HepG2 (cell line): ENCODE results near the gene F12. TPM values are rescaled to one million over a fixed set of nuclear protein-coding genes. Genes with fewer than 3 reads are reported as not detected.
A peak's percentile ranks its signal among the peaks of the same experiment; 100 is the strongest.

ENCODE experiments used
- AHR ChIP-seq: IDR thresholded peaks from 2 replicates; pipeline ENCODE4 v1.6.1; 2018; ENCODE audit warnings: missing genetic modification reagents, missing compliant biosample characterization
- CHD2 ChIP-seq: IDR thresholded peaks from 2 replicates; pipeline ENCODE4 v1.6.1; 2011; ENCODE audit warnings: low read depth, low read length, improper control_type of control experiment
- EHMT2 ChIP-seq: fragments of 200-600 bp; sonication (generic); IDR thresholded peaks from 2 replicates; pipeline ENCODE4 v1.7.0; 2017; ENCODE audit warnings: antibody characterized with exemption, low read depth, low read length, borderline replicate concordance
- FOSL1 ChIP-seq: sonication (generic); formaldehyde crosslinking; IDR thresholded peaks from 2 replicates; pipeline ENCODE4 v1.9.0; 2021; ENCODE audit warnings: missing genetic modification reagents, borderline replicate concordance
- KDM3A ChIP-seq: IDR thresholded peaks from 2 replicates; pipeline ENCODE4 v1.6.1; 2018; ENCODE audit warnings: low read depth, missing compliant biosample characterization
- KMT2B ChIP-seq: IDR thresholded peaks from 2 replicates; pipeline ENCODE4 v1.6.1; 2016; ENCODE audit warnings: missing genetic modification reagents, missing compliant biosample characterization
- MED1 ChIP-seq: sonication (generic); formaldehyde crosslinking; IDR thresholded peaks from 2 replicates; pipeline ENCODE4 v1.4.0; 2020; ENCODE audit warnings: missing genetic modification reagents
- MEIS2 ChIP-seq: sonication (generic); formaldehyde crosslinking; IDR thresholded peaks from 2 replicates; pipeline ENCODE4 v1.9.0; 2021; ENCODE audit warnings: mild to moderate bottlenecking, missing genetic modification reagents
- MLLT10 ChIP-seq: sonication (generic); formaldehyde crosslinking; IDR thresholded peaks from 2 replicates; pipeline ENCODE4 v1.4.0; 2020; ENCODE audit warnings: missing genetic modification reagents
- MYC ChIP-seq: sonication (generic); formaldehyde crosslinking; IDR thresholded peaks from 2 replicates; pipeline ENCODE4 v1.9.0; 2021; ENCODE audit warnings: missing genetic modification reagents, borderline replicate concordance
- MZF1 ChIP-seq: sonication (generic); formaldehyde crosslinking; IDR thresholded peaks from 2 replicates; pipeline ENCODE4 v1.8.1; 2023; ENCODE audit warnings: mild to moderate bottlenecking, missing genetic modification reagents, borderline replicate concordance
- PPARG ChIP-seq: conservative IDR thresholded peaks from 2 replicates; pipeline ENCODE4 v1.6.1; 2016; ENCODE audit warnings: missing biosample characterization, missing genetic modification reagents
- RAD21 ChIP-seq: fragments of 450-650 bp; formaldehyde crosslinking; IDR thresholded peaks from 2 replicates; pipeline ENCODE4 v1.5.0; 2020; ENCODE audit warnings: mild to moderate bottlenecking
- SATB2 ChIP-seq: sonication (generic); formaldehyde crosslinking; IDR thresholded peaks from 2 replicates; pipeline ENCODE4 v1.5.0; 2020; ENCODE audit warnings: missing genetic modification reagents
- TBX2 ChIP-seq: sonication (generic); formaldehyde crosslinking; IDR thresholded peaks from 2 replicates; pipeline ENCODE4 v1.5.0; 2020; ENCODE audit warnings: missing genetic modification reagents, mild to moderate bottlenecking, borderline replicate concordance
- U2AF2 ChIP-seq: fragments of 200-400 bp; formaldehyde crosslinking; IDR thresholded peaks from 2 replicates; pipeline ENCODE4 v1.6.1; 2017; ENCODE audit warnings: low read depth, mild to moderate bottlenecking, low read length
- ZBTB3 ChIP-seq: sonication (generic); formaldehyde crosslinking; IDR thresholded peaks from 2 replicates; pipeline ENCODE4 v1.4.0; 2020; ENCODE audit warnings: low read depth, mild to moderate bottlenecking, moderate library complexity, missing genetic modification reagents, borderline replicate concordance
- ZNF160 ChIP-seq: sonication (generic); formaldehyde crosslinking; IDR thresholded peaks from 2 replicates; pipeline ENCODE4 v1.8.0; 2022; ENCODE audit warnings: mild to moderate bottlenecking, inconsistent platforms, missing genetic modification reagents
- ZNF564 ChIP-seq: sonication (generic); formaldehyde crosslinking; IDR thresholded peaks from 2 replicates; pipeline ENCODE4 v1.8.1; 2023; ENCODE audit warnings: mild to moderate bottlenecking, missing genetic modification reagents
- ZNF570 ChIP-seq: sonication (generic); formaldehyde crosslinking; IDR thresholded peaks from 2 replicates; pipeline ENCODE4 v1.4.0; 2020; ENCODE audit warnings: mild to moderate bottlenecking, missing genetic modification reagents, borderline replicate concordance
- ZNF761 ChIP-seq: sonication (generic); formaldehyde crosslinking; conservative IDR thresholded peaks from 2 replicates; pipeline ENCODE4 v1.4.0; 2020; ENCODE audit warnings: mild to moderate bottlenecking, missing genetic modification reagents
- ZNF841 ChIP-seq: sonication (generic); formaldehyde crosslinking; IDR thresholded peaks from 2 replicates; pipeline ENCODE4 v1.8.1; 2023; ENCODE audit warnings: missing genetic modification reagents, borderline replicate concordance
- polyA plus RNA-seq, 8 experiments: library from polyadenylated mRNA; depleted of rRNA in 3 of 8; stranded (reverse) in 7 of 8; unstranded in 1 of 8; fragments of >200 nt; fragmentation: Illumina TruSeq in 4 of 8; extraction: Trizol in 4 of 8; gene quantifications; 2 replicates each; pipeline versions ENCODE4 v1.2.1 to v1.2.3, GENCODE V29; 2011 to 2016; ENCODE audit warnings: low read depth in 4 of 8, missing spikeins in 1 of 8, mixed read lengths in 1 of 8; ENCODE audit not compliant: insufficient read depth in 1 of 8
- total RNA-seq, 5 experiments: library from RNA; depleted of rRNA; stranded (reverse); fragments of >200 nt; fragmentation: Illumina TruSeq; extraction: Trizol; gene quantifications; 2 replicates each; pipeline ENCODE4 v1.2.3, GENCODE V29; 2016; ENCODE audit warnings: low read depth in 1 of 5
- TF ChIP-seq, protein P1 (sequence below): sonication (generic); formaldehyde crosslinking; IDR thresholded peaks from 2 replicates; pipeline ENCODE4 v1.8.0; 2022; ENCODE audit warnings: missing genetic modification reagents, mild to moderate bottlenecking, borderline replicate concordance
- TF ChIP-seq, protein P2 (sequence below): sonication (generic); formaldehyde crosslinking; IDR thresholded peaks from 2 replicates; pipeline ENCODE4 v1.4.0; 2020; ENCODE audit warnings: mild to moderate bottlenecking, missing genetic modification reagents
- TF ChIP-seq, protein P3 (sequence below): sonication (generic); formaldehyde crosslinking; IDR thresholded peaks from 2 replicates; pipeline ENCODE4 v1.8.0; 2022; ENCODE audit warnings: mild to moderate bottlenecking, missing genetic modification reagents; ENCODE audit not compliant: insufficient replicate concordance

F12 gene
- total and polyA plus RNA-seq, 2 of the 13 experiments (the other 11 are each of a cell fraction or from before 2014, with no cell fraction given): 2.5 to 3.0 TPM

DNA sequence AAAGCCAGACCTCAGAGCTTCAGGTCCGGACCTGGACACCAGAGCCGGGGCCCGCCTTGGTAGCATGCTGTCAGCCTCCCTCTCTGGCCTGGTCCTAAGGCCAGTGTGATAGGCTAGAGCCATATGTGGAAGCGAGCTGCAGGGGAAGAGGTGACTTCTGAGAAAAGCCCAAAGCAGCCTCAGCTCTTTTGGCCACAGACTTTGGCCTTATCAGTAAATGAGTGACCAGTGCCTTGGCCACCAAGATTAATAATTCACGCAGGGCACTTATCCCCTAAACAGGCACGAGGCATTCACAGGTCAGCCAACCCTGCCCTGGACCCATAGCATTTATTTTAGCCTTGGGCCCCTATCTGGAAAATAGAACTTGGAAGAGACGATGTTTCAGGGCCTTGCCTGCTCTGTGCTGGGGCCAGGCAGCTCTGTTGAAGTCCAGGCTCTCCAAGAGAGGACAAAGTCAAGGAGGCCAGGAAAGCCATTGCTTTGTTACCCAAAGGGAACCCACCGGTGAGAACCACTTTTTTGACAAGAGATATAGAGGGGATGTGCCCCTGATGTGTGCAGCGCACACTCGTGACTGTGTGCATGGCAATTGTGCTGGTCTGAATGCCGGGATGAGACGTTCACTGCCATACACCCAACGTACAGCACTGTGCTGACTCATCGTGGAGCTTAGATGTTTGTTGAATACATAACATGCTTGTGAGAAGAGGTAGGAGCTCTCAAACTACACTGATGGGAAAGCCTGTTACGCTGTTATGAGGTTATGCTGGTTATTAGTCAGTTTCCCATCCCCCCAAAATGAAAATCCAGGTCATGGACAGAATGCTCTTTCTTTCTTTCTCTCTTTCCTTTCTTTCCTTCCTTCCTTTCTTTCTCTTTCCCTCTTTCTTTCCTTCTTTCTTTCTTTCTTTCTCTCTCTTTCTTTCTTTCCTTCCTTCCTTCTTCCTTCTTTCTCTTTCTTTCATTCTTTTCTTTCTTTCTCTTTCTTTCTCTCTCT, 30.2 kb downstream of the F12 start (continued):
- no peak for TF ChIP-seq ZNF841 (CRISPR knock-in tag)
- no peak; the same call in 1 of the 2 replicates for TF ChIP-seq ZBTB3 (CRISPR knock-in tag)
- peak; percentile 83; the same call in 1 of the 2 replicates for TF ChIP-seq SATB2 (CRISPR knock-in tag)
- TF ChIP-seq KMT2B (CRISPR knock-in tag): no peak; the same call in 1 of the 2 replicates
- TF ChIP-seq, protein P1, sequence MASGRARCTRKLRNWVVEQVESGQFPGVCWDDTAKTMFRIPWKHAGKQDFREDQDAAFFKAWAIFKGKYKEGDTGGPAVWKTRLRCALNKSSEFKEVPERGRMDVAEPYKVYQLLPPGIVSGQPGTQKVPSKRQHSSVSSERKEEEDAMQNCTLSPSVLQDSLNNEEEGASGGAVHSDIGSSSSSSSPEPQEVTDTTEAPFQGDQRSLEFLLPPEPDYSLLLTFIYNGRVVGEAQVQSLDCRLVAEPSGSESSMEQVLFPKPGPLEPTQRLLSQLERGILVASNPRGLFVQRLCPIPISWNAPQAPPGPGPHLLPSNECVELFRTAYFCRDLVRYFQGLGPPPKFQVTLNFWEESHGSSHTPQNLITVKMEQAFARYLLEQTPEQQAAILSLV (CRISPR knock-in tag): 0 out of 2 replicates have a peak, but pooled peaks have one; percentile 32
- no peak for TF ChIP-seq CHD2
- TF ChIP-seq AHR (CRISPR knock-in tag): peak; percentile 75; the same call in 1 of the 2 replicates
- peak; percentile 57; the same call in 1 of the 2 replicates for TF ChIP-seq KDM3A
- peak; percentile 62; the same call in 1 of the 2 replicates for TF ChIP-seq FOSL1 (CRISPR knock-in tag)
- peak; percentile 13; the same call in 1 of the 2 replicates for TF ChIP-seq RAD21 (CRISPR knock-in tag)
- peak; percentile 82 for TF ChIP-seq MYC (CRISPR knock-in tag)
- no peak for TF ChIP-seq MZF1 (CRISPR knock-in tag)
- TF ChIP-seq MLLT10 (CRISPR knock-in tag): no peak
- TF ChIP-seq ZNF761 (CRISPR knock-in tag): no peak
- TF ChIP-seq EHMT2: no peak
- peak; percentile 74; the same call in 1 of the 2 replicates for TF ChIP-seq ZNF570 (CRISPR knock-in tag)
- TF ChIP-seq ZNF564 (CRISPR knock-in tag): no peak; the same call in 1 of the 2 replicates
- TF ChIP-seq MEIS2: peak; percentile 62; the same call in 1 of the 2 replicates
- TF ChIP-seq ZNF160 (CRISPR knock-in tag): no peak
- TF ChIP-seq, protein P2, sequence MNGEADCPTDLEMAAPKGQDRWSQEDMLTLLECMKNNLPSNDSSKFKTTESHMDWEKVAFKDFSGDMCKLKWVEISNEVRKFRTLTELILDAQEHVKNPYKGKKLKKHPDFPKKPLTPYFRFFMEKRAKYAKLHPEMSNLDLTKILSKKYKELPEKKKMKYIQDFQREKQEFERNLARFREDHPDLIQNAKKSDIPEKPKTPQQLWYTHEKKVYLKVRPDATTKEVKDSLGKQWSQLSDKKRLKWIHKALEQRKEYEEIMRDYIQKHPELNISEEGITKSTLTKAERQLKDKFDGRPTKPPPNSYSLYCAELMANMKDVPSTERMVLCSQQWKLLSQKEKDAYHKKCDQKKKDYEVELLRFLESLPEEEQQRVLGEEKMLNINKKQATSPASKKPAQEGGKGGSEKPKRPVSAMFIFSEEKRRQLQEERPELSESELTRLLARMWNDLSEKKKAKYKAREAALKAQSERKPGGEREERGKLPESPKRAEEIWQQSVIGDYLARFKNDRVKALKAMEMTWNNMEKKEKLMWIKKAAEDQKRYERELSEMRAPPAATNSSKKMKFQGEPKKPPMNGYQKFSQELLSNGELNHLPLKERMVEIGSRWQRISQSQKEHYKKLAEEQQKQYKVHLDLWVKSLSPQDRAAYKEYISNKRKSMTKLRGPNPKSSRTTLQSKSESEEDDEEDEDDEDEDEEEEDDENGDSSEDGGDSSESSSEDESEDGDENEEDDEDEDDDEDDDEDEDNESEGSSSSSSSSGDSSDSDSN (CRISPR knock-in tag): peak; percentile 68
- peak; percentile 83 for TF ChIP-seq MED1 (CRISPR knock-in tag)
- peak; percentile 69 for TF ChIP-seq TBX2
- TF ChIP-seq, protein P3, sequence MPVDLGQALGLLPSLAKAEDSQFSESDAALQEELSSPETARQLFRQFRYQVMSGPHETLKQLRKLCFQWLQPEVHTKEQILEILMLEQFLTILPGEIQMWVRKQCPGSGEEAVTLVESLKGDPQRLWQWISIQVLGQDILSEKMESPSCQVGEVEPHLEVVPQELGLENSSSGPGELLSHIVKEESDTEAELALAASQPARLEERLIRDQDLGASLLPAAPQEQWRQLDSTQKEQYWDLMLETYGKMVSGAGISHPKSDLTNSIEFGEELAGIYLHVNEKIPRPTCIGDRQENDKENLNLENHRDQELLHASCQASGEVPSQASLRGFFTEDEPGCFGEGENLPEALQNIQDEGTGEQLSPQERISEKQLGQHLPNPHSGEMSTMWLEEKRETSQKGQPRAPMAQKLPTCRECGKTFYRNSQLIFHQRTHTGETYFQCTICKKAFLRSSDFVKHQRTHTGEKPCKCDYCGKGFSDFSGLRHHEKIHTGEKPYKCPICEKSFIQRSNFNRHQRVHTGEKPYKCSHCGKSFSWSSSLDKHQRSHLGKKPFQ (CRISPR knock-in tag): peak; percentile 42
- no peak for TF ChIP-seq U2AF2
- TF ChIP-seq PPARG (CRISPR knock-in tag): no peak; the same call in none of the 2 replicates
